Lower lobe of right lung (tissue), 2 donors: ENCODE data around the gene PHF2. TPM values are rescaled to one million over a fixed set of nuclear protein-coding genes. Genes with fewer than 3 reads are reported as not detected.

Source experiments
- ATAC-seq, 2 donors: fragments of 200-7000 bp; cut with Tn5 transposase; one replicate each; pipeline ENCODE4 v1.9.1; 2020 to 2022; ENCODE audit warnings: mild to moderate bottlenecking in 2 of 2, moderate library complexity in 2 of 2
- DNase-seq: peaks from one replicate; pipeline ENCODE4 v3.0.0-alpha.2; 2020
- H3K27ac ChIP-seq: fragments of 200-600 bp; one replicate; pipeline ENCODE4 v1.8.0; 2022
- H3K27me3 ChIP-seq: fragments of 200-600 bp; one replicate; pipeline ENCODE4 v1.8.0; 2022; ENCODE audit warnings: low read depth
- H3K36me3 ChIP-seq: fragments of 200-600 bp; one replicate; pipeline ENCODE4 v1.8.0; 2022; ENCODE audit warnings: mild to moderate bottlenecking
- H3K4me1 ChIP-seq: fragments of 200-600 bp; one replicate; pipeline ENCODE4 v1.8.0; 2022
- H3K4me3 ChIP-seq: fragments of 200-600 bp; one replicate; pipeline ENCODE4 v1.8.0; 2022; ENCODE audit warnings: mild to moderate bottlenecking
- H3K9me3 ChIP-seq: fragments of 200-600 bp; one replicate; pipeline ENCODE4 v1.8.0; 2022
- intact Hi-C: fragments of 100-400 bp; cut with DNase I; formaldehyde crosslinking; loops from one replicate; pipeline ENCODE4 v1.11.0; 2022
- total RNA-seq: library from RNA; stranded (reverse); fragmentation: NEBNext Ultra II Directional; extraction: Animal tissue kit (Norgen Biotek cat#: 25700); gene quantifications from one replicate; pipeline ENCODE4 v1.2.1, GENCODE V29; 2021
- TF ChIP-seq, protein P1 (sequence below): fragments of 200-600 bp; IDR thresholded peaks from one replicate; pipeline ENCODE4 v1.8.0; 2022; ENCODE audit warnings: antibody characterized with exemption, mild to moderate bottlenecking
- donor health status: DM: no; HTN: yes; CAD: no; lungs with severe emphysema.

The PHF2 gene
- total RNA-seq, 1 donor from 2014 or later: 39.1 TPM

DNA sequence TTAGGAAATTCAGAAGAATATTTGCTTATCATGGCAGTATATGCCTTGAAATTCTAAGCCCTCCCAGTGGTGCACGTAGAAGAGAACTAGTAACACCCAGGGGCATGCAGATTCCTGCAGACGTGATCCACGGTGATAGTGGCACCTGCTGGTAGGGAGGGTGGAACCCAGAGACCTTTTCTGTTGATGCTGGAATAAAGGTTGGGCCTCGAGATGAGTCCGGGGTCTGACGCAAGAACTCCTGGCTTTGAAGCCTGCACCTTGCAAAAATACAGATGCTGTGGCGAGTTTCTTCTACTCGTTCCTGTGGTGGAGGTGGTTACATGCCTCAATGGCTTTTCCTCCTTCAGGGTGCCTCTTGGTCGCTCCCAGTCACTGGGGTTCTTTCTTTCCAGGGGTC lies 39.5 kb upstream of the PHF2 start:
- intact Hi-C loops: no loop called here
- ATAC-seq: no peak
- Histone ChIP-seq H3K9me3 (no peaks in the 10 kb centered on the region), H3K4me1 (no peaks in the 10 kb centered on the region), H3K27ac (no peak overlapping the region), H3K36me3 (peaks cover 72% of the 10 kb centered on the region), H3K27me3 (no peaks in the 10 kb centered on the region), H3K4me3 (no peak overlapping the region)
- TF ChIP-seq, protein P1, sequence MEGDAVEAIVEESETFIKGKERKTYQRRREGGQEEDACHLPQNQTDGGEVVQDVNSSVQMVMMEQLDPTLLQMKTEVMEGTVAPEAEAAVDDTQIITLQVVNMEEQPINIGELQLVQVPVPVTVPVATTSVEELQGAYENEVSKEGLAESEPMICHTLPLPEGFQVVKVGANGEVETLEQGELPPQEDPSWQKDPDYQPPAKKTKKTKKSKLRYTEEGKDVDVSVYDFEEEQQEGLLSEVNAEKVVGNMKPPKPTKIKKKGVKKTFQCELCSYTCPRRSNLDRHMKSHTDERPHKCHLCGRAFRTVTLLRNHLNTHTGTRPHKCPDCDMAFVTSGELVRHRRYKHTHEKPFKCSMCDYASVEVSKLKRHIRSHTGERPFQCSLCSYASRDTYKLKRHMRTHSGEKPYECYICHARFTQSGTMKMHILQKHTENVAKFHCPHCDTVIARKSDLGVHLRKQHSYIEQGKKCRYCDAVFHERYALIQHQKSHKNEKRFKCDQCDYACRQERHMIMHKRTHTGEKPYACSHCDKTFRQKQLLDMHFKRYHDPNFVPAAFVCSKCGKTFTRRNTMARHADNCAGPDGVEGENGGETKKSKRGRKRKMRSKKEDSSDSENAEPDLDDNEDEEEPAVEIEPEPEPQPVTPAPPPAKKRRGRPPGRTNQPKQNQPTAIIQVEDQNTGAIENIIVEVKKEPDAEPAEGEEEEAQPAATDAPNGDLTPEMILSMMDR: no peak
- DNase-seq: no peak

DNA sequence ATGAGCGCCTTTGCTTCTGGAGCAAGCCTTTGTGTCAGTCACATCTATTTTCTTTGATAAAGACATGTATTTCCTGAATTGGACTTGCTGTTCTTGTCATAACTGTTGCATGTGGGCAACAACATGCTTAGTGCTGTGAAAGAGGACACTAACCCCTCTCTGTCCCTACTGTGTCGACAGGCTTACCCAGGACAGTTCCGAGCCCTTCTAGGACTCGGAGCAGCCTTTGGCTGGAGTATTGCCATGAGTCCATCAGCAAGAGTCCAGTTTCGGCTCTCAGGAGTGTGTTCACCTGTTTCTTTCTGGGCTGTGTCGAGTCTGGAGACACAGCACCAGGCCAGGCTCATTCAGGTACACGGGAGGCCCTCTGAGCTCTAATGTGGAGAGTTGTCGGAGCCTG lies 36.1 kb upstream of the PHF2 start:
- TF ChIP-seq, protein P1: no peak

DNA sequence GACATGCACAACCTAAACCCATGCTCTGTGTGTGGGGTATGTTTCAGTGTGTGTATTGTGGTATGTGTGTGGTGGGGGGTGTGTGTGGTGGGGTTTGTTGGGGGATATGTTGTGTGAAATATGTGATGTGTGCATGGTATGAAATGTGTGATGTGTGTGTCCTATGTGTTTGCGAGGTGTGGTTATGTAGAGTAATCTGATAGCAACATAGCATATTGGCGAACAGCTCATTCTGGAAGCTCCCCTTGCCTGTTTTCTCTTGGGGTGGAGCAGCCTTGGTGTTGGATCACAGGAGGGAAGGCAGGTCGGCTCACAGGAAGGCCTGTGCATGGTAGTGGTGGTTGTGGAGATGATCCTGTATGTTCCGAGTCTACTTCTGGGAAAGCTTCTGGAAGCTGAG lies 35.4 kb upstream of the PHF2 start:
- no peaks in the 10 kb centered on the region for H3K27me3 ChIP-seq
- ATAC-seq (no peak), DNase-seq (no peak)
- no peak overlapping the region for H3K27ac ChIP-seq
- no peak overlapping the region for H3K4me3 ChIP-seq
- H3K9me3 ChIP-seq: no peaks in the 10 kb centered on the region
- no peaks in the 10 kb centered on the region for H3K4me1 ChIP-seq
- TF ChIP-seq, protein P1: no peak
- intact Hi-C loops: no loop called here
- peaks cover 61% of the 10 kb centered on the region for H3K36me3 ChIP-seq

More for the DNA sequence above, 36.1 kb upstream of the PHF2 start:
- Histone ChIP-seq H3K27me3 (no peaks in the 10 kb centered on the region), H3K9me3 (no peaks in the 10 kb centered on the region), H3K4me1 (no peaks in the 10 kb centered on the region), H3K4me3 (no peak overlapping the region), H3K27ac (no peak overlapping the region), H3K36me3 (peaks cover 66% of the 10 kb centered on the region)
- DNase-seq (no peak), ATAC-seq (no peak)
- intact Hi-C loops: no loop called here

DNA sequence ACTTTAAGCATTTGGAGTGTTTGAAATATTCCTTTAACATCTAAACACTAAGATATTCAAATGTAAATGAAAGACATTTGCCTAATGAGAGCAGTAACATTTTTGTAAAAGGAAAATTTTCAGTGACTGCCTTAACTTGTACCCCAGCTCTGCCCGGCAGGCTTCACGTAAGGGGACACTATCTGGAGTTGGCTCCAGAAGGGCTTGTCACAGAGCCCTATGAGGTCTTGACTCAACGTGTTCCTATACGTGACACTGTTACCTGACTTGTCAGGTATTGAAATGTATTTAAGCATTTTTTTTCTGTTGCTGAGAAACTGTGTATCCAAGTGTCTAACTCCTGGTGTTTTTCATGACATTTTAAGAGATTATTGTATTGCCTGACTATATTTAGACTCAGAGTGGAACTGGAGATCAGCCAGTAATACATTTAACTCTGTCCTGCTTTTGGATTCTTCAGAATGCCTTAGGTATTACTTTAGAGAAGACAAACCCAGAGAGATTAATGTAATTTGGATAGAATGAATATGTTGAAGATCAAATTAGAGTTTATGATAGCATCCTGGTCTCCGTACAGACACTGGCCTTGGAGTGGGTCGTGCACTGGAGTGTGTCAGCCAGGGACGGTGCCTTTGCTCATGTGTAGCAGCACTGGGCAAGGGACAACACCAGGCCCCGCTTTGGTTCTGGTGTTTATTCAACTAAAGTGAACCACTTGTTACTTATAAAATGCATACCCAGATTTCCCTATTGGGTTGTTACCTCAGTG lies 34.6 kb upstream of the PHF2 start:
- Histone ChIP-seq H3K27ac (no peak overlapping the region), H3K27me3 (no peaks in the 10 kb centered on the region), H3K36me3 (peaks cover 60% of the 10 kb centered on the region)

DNA sequence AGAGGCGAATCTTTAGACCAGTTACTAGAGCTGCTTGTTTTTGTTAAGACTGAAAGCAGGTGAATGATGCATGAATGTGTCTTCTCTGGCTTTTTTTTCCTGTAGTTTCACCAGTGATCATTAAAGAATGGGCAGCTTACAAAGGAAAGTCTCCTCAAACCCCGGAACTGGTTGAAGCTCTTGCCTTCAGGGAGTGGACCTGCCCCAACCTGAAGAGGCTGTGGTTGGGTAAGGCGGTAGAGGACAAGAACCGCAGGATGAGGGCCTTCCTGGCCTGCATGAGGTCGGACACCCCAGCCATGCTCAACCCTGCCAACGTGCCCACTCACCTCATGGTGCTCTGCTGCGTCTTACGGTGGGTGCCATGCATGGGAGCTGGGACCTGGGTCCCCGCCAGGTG lies 33.3 kb upstream of the PHF2 start:
- intact Hi-C loops: no loop called here
- H3K27me3 ChIP-seq: no peaks in the 10 kb centered on the region
- ATAC-seq (no peak), DNase-seq (no peak)
- H3K4me3 ChIP-seq: no peak overlapping the region
- H3K4me1 ChIP-seq: no peaks in the 10 kb centered on the region
- peaks cover 66% of the 10 kb centered on the region for H3K36me3 ChIP-seq
- H3K9me3 ChIP-seq: no peaks in the 10 kb centered on the region
- H3K27ac ChIP-seq: no peak overlapping the region
- TF ChIP-seq, protein P1: no peak

More for the DNA sequence above, 34.6 kb upstream of the PHF2 start:
- no peak for ATAC-seq
- TF ChIP-seq, protein P1: no peak
- no peak for DNase-seq
- Histone ChIP-seq H3K9me3 (no peaks in the 10 kb centered on the region), H3K4me3 (no peak overlapping the region), H3K4me1 (no peaks in the 10 kb centered on the region)
- intact Hi-C loops: no loop called here
